ENCODE data around the gene RNF123.

GRCh38 chr3:49665822-49666519, 23.4 kb upstream of the RNF123 start:
- no peak for TF ChIP-seq POLR2AphosphoS5 (IDR thresholded peaks at IDR 0.05; ENCODE audit: low read depth)
- TF ChIP-seq, protein P1, sequence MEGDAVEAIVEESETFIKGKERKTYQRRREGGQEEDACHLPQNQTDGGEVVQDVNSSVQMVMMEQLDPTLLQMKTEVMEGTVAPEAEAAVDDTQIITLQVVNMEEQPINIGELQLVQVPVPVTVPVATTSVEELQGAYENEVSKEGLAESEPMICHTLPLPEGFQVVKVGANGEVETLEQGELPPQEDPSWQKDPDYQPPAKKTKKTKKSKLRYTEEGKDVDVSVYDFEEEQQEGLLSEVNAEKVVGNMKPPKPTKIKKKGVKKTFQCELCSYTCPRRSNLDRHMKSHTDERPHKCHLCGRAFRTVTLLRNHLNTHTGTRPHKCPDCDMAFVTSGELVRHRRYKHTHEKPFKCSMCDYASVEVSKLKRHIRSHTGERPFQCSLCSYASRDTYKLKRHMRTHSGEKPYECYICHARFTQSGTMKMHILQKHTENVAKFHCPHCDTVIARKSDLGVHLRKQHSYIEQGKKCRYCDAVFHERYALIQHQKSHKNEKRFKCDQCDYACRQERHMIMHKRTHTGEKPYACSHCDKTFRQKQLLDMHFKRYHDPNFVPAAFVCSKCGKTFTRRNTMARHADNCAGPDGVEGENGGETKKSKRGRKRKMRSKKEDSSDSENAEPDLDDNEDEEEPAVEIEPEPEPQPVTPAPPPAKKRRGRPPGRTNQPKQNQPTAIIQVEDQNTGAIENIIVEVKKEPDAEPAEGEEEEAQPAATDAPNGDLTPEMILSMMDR (IDR thresholded peaks at IDR 0.05; ENCODE audit: insufficient read depth, low read length): no peak

Data from HL-60 (cell line).